ENCODE results near the gene HPS1.

- TF ChIP-seq CTCF (IDR thresholded peaks at IDR 0.05) (no peak), POLR2A (IDR thresholded peaks at IDR 0.05) (no peak)
Measured at GRCh38 chr10:98397089-98397600, 49.6 kb downstream of the HPS1 start.
